ENCODE measurements around the gene MYO3B. TPM values are rescaled to one million over a fixed set of nuclear protein-coding genes. Genes with fewer than 3 reads are reported as not detected.

The MYO3B gene
- total and polyA plus RNA-seq, 4 experiments from 2014 or later = not detected

- Histone ChIP-seq H3K36me3 (ENCODE audit: insufficient read depth, low read length) (no peaks in the 10 kb centered on the region), H3K9me3 (ENCODE audit: control insufficient read depth in 1 of 2, low read length in 2 of 2) (no peaks in the 10 kb centered on the region), H3K4me1 (ENCODE audit: insufficient read depth, low read length) (no peaks in the 10 kb centered on the region), H3K4me3 (ENCODE audit: low read length in 2 of 2) (no peak overlapping the region), H3K27ac (ENCODE audit: low read depth, low read length) (no peak overlapping the region), H3K27me3 (ENCODE audit: insufficient read depth, low read length) (peaks cover 3% of the 10 kb centered on the region)
- H3K36me3 Mint-ChIP-seq = no peaks in the 10 kb centered on the region
- intact Hi-C loops (cut with micrococcal nuclease) = no loop called here
- DNase-seq = no peak
- POLR2A ChIA-PET (ENCODE audit: partially characterized antibody) = no interaction called here
- no peaks in the 10 kb centered on the region for H3K9me3 Mint-ChIP-seq
- H3K4me3 Mint-ChIP-seq = no peak overlapping the region
- peaks cover 3 to 9% (median 3%) of the 10 kb centered on the region in 4 donors for H3K4me1 Mint-ChIP-seq
- CTCF ChIA-PET (ENCODE audit: partially characterized antibody) = interaction anchor here (1.0 kb wide), 1 partner anchor 498 kb away, joined by 3 read pairs; no protein-coding TSS in a partner anchor
- peaks cover 32 to 40% of the 10 kb centered on the region in 2 donors for H3K27me3 Mint-ChIP-seq
- no peak overlapping the region for H3K27ac Mint-ChIP-seq
Measured at GRCh38 chr2:170375192-170375591, 197.2 kb downstream of the MYO3B start.

GRCh38 chr2:170377500-170378207, 199.7 kb downstream of the MYO3B start:
- ChIA-PET POLR2A (ENCODE audit: partially characterized antibody) (no interaction called here), CTCF (ENCODE audit: partially characterized antibody) (interaction anchor here (1.8 to 3.9 kb wide), 2 partner anchors 16 to 31 kb away, joined by 5 to 14 read pairs; no protein-coding TSS in a partner anchor)
- intact Hi-C loops (cut with micrococcal nuclease) = no loop called here
- Histone ChIP-seq H3K4me3 (ENCODE audit: low read length in 2 of 2) (no peak overlapping the region), H3K27me3 (ENCODE audit: insufficient read depth, low read length) (no peaks in the 10 kb centered on the region), H3K27ac (ENCODE audit: low read depth, low read length) (no peak overlapping the region), H3K9me3 (ENCODE audit: control insufficient read depth in 1 of 2, low read length in 2 of 2) (no peaks in the 10 kb centered on the region), H3K36me3 (ENCODE audit: insufficient read depth, low read length) (no peaks in the 10 kb centered on the region), H3K4me1 (ENCODE audit: insufficient read depth, low read length) (no peaks in the 10 kb centered on the region)
- no peaks in the 10 kb centered on the region for H3K9me3 Mint-ChIP-seq
- H3K4me3 Mint-ChIP-seq = no peak overlapping the region
- no peak overlapping the region for H3K27ac Mint-ChIP-seq
- H3K4me1 Mint-ChIP-seq = no peaks in the 10 kb centered on the region
- H3K36me3 Mint-ChIP-seq = no peaks in the 10 kb centered on the region
- H3K27me3 Mint-ChIP-seq = peaks cover 21 to 25% of the 10 kb centered on the region in 2 donors
- DNase-seq = no peak

GRCh38 chr2:170380267-170380666, 202.3 kb downstream of the MYO3B start:
- intact Hi-C loops (cut with micrococcal nuclease) = no loop called here
- DNase-seq = no peak
- no peaks in the 10 kb centered on the region for H3K4me1 Mint-ChIP-seq
- Histone ChIP-seq H3K4me3 (ENCODE audit: low read length in 2 of 2) (no peak overlapping the region), H3K27me3 (ENCODE audit: insufficient read depth, low read length) (peaks cover 4% of the 10 kb centered on the region), H3K9me3 (ENCODE audit: control insufficient read depth in 1 of 2, low read length in 2 of 2) (no peaks in the 10 kb centered on the region), H3K27ac (ENCODE audit: low read depth, low read length) (no peak overlapping the region), H3K4me1 (ENCODE audit: insufficient read depth, low read length) (no peaks in the 10 kb centered on the region), H3K36me3 (ENCODE audit: insufficient read depth, low read length) (no peaks in the 10 kb centered on the region)
- H3K9me3 Mint-ChIP-seq = no peaks in the 10 kb centered on the region
- H3K27me3 Mint-ChIP-seq = peaks cover 10 to 15% of the 10 kb centered on the region in 2 donors
- no peak overlapping the region for H3K4me3 Mint-ChIP-seq
- H3K27ac Mint-ChIP-seq = no peak overlapping the region
- ChIA-PET POLR2A (ENCODE audit: partially characterized antibody) (no interaction called here), CTCF (ENCODE audit: partially characterized antibody) (interaction anchor here (1.2 to 1.5 kb wide), 2 partner anchors 11 to 51 kb away, joined by 3 read pairs; no protein-coding TSS in a partner anchor)
- H3K36me3 Mint-ChIP-seq = no peaks in the 10 kb centered on the region

- Histone ChIP-seq H3K4me3 (ENCODE audit: low read length in 2 of 2) (no peak overlapping the region), H3K27me3 (ENCODE audit: insufficient read depth, low read length) (peaks cover 4% of the 10 kb centered on the region), H3K9me3 (ENCODE audit: control insufficient read depth in 1 of 2, low read length in 2 of 2) (no peaks in the 10 kb centered on the region), H3K36me3 (ENCODE audit: insufficient read depth, low read length) (no peaks in the 10 kb centered on the region), H3K27ac (ENCODE audit: low read depth, low read length) (no peak overlapping the region), H3K4me1 (ENCODE audit: insufficient read depth, low read length) (no peaks in the 10 kb centered on the region)
- no peaks in the 10 kb centered on the region for H3K9me3 Mint-ChIP-seq
- ChIA-PET POLR2A (ENCODE audit: partially characterized antibody) (interaction anchor here (0.6 kb wide), 1 partner anchor 110 kb away, joined by 3 read pairs; no protein-coding TSS in a partner anchor), CTCF (ENCODE audit: partially characterized antibody) (interaction anchor here (1.1 to 1.2 kb wide), 2 partner anchors 12 to 431 kb away, joined by 3 to 5 read pairs; no protein-coding TSS in a partner anchor)
- H3K4me3 Mint-ChIP-seq = no peak overlapping the region
- H3K27ac Mint-ChIP-seq = no peak overlapping the region
- DNase-seq = no peak
- no peaks in the 10 kb centered on the region for H3K36me3 Mint-ChIP-seq
- intact Hi-C loops (cut with micrococcal nuclease) = no loop called here
- peaks cover 12 to 15% of the 10 kb centered on the region in 2 donors for H3K27me3 Mint-ChIP-seq
- no peaks in the 10 kb centered on the region for H3K4me1 Mint-ChIP-seq
Measured at GRCh38 chr2:170381678-170382077, 203.7 kb downstream of the MYO3B start.

- Mint-ChIP-seq H3K4me1 (no peaks in the 10 kb centered on the region), H3K27ac (no peak overlapping the region), H3K36me3 (no peaks in the 10 kb centered on the region), H3K27me3 (peaks cover 23 to 31% of the 10 kb centered on the region in 2 donors), H3K9me3 (no peaks in the 10 kb centered on the region), H3K4me3 (no peak overlapping the region)
- Histone ChIP-seq H3K36me3 (ENCODE audit: insufficient read depth, low read length) (no peaks in the 10 kb centered on the region), H3K4me3 (ENCODE audit: low read length in 2 of 2) (no peak overlapping the region), H3K4me1 (ENCODE audit: insufficient read depth, low read length) (no peaks in the 10 kb centered on the region), H3K27ac (ENCODE audit: low read depth, low read length) (no peak overlapping the region), H3K9me3 (ENCODE audit: control insufficient read depth in 1 of 2, low read length in 2 of 2) (no peaks in the 10 kb centered on the region), H3K27me3 (ENCODE audit: insufficient read depth, low read length) (peaks cover 4% of the 10 kb centered on the region)
- ChIA-PET CTCF (ENCODE audit: partially characterized antibody) (no interaction called here), POLR2A (ENCODE audit: partially characterized antibody) (no interaction called here)
- intact Hi-C loops (cut with micrococcal nuclease) = no loop called here
- DNase-seq = no peak
Measured at GRCh38 chr2:170386554-170386953, 208.6 kb downstream of the MYO3B start.

- ChIA-PET POLR2A (ENCODE audit: partially characterized antibody) (no interaction called here), CTCF (ENCODE audit: partially characterized antibody) (interaction anchor here (1.2 to 2.5 kb wide), 2 partner anchors 11 to 18 kb away, joined by 3 to 13 read pairs; no protein-coding TSS in a partner anchor)
- DNase-seq = no peak
- H3K9me3 Mint-ChIP-seq = no peaks in the 10 kb centered on the region
- no peaks in the 10 kb centered on the region for H3K27me3 ChIP-seq (ENCODE audit: insufficient read depth, low read length)
- intact Hi-C loops (cut with micrococcal nuclease) = no loop called here
- H3K27ac ChIP-seq (ENCODE audit: low read depth, low read length) = no peak overlapping the region
- H3K4me1 Mint-ChIP-seq = no peaks in the 10 kb centered on the region
- no peak overlapping the region for H3K4me3 ChIP-seq (ENCODE audit: low read length in 2 of 2)
- H3K4me1 ChIP-seq (ENCODE audit: insufficient read depth, low read length) = no peaks in the 10 kb centered on the region
- no peaks in the 10 kb centered on the region for H3K36me3 ChIP-seq (ENCODE audit: insufficient read depth, low read length)
- H3K27ac Mint-ChIP-seq = no peak overlapping the region
- H3K9me3 ChIP-seq (ENCODE audit: control insufficient read depth in 1 of 2, low read length in 2 of 2) = no peaks in the 10 kb centered on the region
- H3K27me3 Mint-ChIP-seq = peaks cover 38 to 40% of the 10 kb centered on the region in 2 donors
- H3K36me3 Mint-ChIP-seq = no peaks in the 10 kb centered on the region
- H3K4me3 Mint-ChIP-seq = no peak overlapping the region
Measured at GRCh38 chr2:170391018-170391417, 213.1 kb downstream of the MYO3B start.

GRCh38 chr2:170391697-170392096, 213.8 kb downstream of the MYO3B start:
- no peaks in the 10 kb centered on the region for H3K9me3 Mint-ChIP-seq
- H3K4me1 ChIP-seq (ENCODE audit: insufficient read depth, low read length) = no peaks in the 10 kb centered on the region
- no peak overlapping the region for H3K4me3 Mint-ChIP-seq
- POLR2A ChIA-PET (ENCODE audit: partially characterized antibody) = no interaction called here
- intact Hi-C loops (cut with micrococcal nuclease) = no loop called here
- H3K27me3 ChIP-seq (ENCODE audit: insufficient read depth, low read length) = no peaks in the 10 kb centered on the region
- H3K36me3 ChIP-seq (ENCODE audit: insufficient read depth, low read length) = no peaks in the 10 kb centered on the region
- no peak overlapping the region for H3K27ac ChIP-seq (ENCODE audit: low read depth, low read length)
- H3K9me3 ChIP-seq (ENCODE audit: control insufficient read depth in 1 of 2, low read length in 2 of 2) = no peaks in the 10 kb centered on the region
- no peaks in the 10 kb centered on the region for H3K36me3 Mint-ChIP-seq
- peaks cover 38 to 40% of the 10 kb centered on the region in 2 donors for H3K27me3 Mint-ChIP-seq
- DNase-seq = no peak
- H3K27ac Mint-ChIP-seq = no peak overlapping the region
- CTCF ChIA-PET (ENCODE audit: partially characterized antibody) = interaction anchor here (1.2 to 2.5 kb wide), 3 partner anchors 12 to 28 kb away, joined by 3 to 13 read pairs (median 5); no protein-coding TSS in a partner anchor
- no peak overlapping the region for H3K4me3 ChIP-seq (ENCODE audit: low read length in 2 of 2)
- no peaks in the 10 kb centered on the region for H3K4me1 Mint-ChIP-seq

All from CD4-positive, alpha-beta memory T cell (primary cell).